ENCODE results near the gene LETM1.
"Not testable (repeated sequence)": the region's sequence is repeated elsewhere in the genome, so short reads cannot be mapped to it uniquely, and the experiment has no call there.

LETM1 gene

GRCh38 chr4:1851575-1852410 is 4.2 kb downstream of the LETM1 start:
- no peak for DNase-seq (ENCODE audit: low read depth in 2 of 2)

- DNase-seq (ENCODE audit: low read depth in 2 of 2): no peak
These were observed 4.8 kb downstream of the LETM1 start for GRCh38 chr4:1851160-1851559.

DNA sequence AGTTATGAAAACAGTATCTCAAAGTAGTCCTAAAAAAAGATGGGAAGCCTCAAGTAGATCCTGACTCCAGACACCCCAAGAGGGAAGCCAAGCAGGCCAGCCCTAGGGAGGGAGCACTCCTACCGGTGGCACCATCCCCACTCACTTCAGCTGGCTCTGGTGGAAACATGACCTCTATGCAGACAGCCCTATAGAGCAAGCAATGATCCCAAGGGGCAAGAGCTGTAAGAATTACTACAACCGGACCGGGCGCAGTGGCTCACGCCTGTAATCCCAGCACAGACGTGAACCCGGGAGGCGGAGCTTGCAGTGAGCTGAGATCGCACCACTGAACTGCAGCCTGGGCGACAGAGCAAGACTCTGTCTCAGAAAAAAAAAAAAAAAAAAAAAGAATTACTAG is 5.7 kb downstream of the LETM1 start:
- no peak for DNase-seq (ENCODE audit: low read depth in 2 of 2)

- DNase-seq (ENCODE audit: low read depth in 2 of 2): no peak
These were observed 9.4 kb downstream of the LETM1 start for GRCh38 chr4:1846580-1846979.

DNA sequence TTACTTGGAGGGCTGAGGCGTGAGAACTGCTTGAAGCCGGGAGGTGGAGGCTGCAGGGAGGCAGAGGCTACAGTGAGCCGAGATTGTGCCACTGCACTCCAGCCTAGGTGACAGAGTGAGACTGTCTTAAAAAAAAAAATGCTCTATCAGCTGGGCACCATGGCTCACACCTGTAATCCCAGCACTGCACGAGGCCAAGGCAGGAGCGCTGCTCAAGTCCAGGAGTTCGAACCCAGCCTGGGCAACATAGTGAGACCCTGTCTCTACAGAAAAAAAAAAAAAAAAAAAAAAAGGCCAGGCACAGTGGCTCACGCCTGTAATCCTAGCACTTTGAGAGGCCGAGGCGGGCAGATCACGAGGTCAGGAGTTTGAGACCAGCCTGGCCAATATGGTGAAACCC is 11.3 kb downstream of the LETM1 start:
- not testable (repeated sequence) for DNase-seq (ENCODE audit: low read depth in 2 of 2)

GRCh38 chr4:1843852-1844251 is 12.1 kb downstream of the LETM1 start:
- no peak for DNase-seq (ENCODE audit: low read depth in 2 of 2)

DNA sequence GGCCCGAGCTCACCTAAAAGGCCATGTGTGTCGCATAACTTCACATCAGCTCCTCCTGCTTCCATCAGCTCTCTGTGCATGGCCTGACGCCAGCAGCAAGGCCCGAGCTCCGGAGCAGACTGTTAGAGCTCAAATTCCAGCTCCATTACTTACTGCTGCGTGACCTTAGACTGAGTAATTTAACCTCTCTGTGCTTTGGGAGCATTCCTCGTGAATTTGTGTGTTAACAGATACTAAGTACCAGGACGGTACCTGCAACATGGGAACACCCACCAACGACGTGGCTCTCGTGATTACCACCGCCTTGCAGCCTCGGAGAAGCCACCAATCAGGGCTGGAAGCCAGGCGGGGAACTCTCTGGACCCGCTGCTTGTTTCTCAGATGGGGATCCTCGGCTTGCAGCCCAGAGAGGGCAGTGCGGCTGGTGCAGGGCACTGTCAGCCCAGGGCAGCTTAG is 12.9 kb downstream of the LETM1 start:
- DNase-seq (ENCODE audit: low read depth in 2 of 2): no peak

GRCh38 chr4:1842339-1842895 is 13.5 kb downstream of the LETM1 start:
- DNase-seq (ENCODE audit: low read depth in 2 of 2): no peak

DNA sequence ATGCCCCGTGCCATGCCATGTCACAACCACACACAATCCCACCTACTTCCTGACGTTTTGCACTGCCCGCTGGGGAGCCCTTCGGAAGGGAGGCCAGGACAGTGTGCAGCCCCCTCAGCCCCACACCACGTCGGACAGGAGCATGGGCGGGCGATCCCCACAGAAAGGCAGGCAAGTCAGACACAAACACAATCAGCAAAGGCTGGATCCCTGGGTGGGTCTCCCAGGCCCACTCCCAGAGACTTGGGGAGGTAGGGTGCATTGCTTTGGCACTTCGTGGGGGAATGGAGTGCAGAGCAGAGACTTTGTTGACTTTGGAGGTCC is 14.1 kb downstream of the LETM1 start:
- no peak for DNase-seq (ENCODE audit: low read depth in 2 of 2)

DNA sequence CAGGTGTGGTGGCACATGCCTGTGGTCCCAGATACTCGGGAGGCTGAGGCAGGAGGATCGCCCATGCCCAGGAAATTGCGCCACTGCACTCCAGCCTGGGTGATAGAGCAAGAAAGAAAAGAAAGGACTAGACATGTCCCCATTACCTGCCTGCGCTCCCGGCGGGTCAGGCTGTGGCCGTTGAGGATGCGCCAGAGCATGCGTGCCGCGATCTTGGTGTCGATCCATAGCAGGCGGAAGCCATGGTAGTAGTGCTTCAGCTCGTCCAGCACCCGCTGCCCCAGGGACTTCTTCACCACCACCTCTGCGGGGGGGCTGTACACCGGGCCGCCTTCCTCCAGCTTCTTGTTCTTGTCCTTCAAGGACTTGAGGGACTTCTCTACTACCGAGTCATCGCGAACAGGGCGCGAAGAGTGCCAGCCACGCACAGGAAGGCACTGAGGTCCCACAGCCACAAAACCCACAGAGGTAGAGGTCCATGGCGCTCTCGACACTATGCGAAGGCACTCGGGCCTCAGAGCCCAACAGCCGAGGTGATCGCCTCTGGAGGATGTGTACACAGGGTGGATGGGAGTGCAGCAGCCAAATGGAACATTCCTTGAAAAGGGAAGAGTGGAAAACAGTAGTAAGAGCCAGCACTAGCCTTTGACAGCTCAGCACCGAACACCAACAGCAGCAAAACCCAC is 14.6 kb downstream of the LETM1 start:
- DNase-seq (ENCODE audit: low read depth in 2 of 2): no peak

DNA sequence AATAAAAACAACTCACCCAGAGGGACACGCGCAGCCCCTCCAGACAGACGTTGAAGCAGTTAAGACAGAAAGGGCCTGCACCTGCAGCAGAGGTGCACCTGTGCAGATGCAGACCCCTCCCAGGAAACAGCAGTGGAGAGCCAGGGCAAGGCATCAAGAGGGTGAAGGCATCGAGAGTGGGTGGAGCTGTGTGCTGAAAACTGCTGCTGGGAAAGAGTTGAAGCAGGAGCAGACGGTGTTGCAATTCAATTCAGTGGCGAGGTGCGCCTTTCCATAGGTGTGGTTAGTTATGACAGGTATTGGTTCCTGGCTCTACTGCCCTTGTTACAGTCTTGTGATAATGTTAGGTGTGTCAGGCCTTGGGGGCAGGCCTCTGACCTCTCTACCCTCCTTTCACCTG is 16.7 kb downstream of the LETM1 start:
- DNase-seq (ENCODE audit: low read depth in 2 of 2): no peak

DNA sequence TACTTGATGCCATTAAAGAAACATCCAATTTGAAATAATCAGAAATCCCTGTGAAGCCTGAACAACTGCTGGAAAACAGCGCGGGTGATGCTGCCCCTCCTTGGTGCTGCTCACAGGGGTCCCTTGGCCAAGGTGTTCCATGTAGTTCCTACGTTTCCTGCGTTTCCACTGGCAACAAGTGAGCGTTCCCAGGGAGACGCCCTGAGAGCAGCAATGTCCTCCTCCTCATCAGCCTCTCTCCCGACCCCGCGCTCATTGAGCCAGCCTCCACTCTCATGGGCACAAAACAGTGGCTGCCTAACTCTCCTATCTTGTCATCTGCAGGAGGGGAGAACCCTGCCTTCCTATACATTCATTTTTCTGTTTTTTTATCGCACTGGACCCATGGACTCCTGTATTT is 18.9 kb downstream of the LETM1 start:
- no peak for DNase-seq (ENCODE audit: low read depth in 2 of 2)

DNA sequence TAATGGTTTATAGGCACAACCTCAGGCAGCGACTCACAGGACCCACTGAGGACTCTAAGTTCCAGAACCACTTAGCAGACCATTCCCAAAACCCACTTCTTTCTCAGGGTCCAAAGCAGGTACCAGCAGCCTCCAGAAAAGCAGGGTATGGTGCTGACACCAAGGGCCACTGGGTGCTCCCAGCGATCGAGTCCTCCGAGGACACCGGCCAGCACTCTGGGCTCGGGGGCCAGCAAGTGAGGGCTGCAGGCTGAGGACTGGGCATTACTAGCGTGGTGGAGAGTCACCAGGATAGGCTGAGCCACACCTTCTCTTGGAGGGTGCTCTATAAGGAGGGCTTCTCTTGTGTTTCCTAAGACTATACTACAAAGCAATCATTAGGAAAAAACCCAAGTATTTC is 19.3 kb downstream of the LETM1 start:
- DNase-seq (ENCODE audit: low read depth in 2 of 2): no peak

GRCh38 chr4:1835836-1836235 is 20.1 kb downstream of the LETM1 start:
- not testable (repeated sequence) for DNase-seq (ENCODE audit: low read depth in 2 of 2)

- DNase-seq (ENCODE audit: low read depth in 2 of 2): no peak
These were observed 21.7 kb downstream of the LETM1 start for GRCh38 chr4:1834047-1834775.

- DNase-seq (ENCODE audit: low read depth in 2 of 2): no peak
These were observed 22.5 kb downstream of the LETM1 start for GRCh38 chr4:1833307-1834046.

DNA sequence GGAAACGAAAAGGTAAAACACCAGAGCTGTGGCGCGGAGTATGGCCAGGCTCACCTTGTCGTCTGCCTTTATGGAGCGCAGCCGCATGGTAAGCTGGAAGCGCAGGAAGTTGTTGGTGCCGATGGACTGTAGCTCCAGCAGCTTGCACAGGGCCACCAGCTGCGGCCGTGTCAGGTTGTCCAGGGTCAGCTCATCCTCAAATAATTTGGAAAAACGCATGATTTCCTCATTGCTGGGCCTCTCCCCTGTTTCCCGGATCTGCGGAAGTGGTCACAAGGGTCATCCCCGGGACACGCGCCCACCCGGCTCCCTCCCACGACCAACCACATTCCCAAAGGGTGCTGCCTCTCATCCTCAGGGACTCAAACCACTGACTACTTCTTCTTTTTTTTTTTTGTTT is 23.3 kb downstream of the LETM1 start:
- DNase-seq (ENCODE audit: low read depth in 2 of 2): no peak

DNA sequence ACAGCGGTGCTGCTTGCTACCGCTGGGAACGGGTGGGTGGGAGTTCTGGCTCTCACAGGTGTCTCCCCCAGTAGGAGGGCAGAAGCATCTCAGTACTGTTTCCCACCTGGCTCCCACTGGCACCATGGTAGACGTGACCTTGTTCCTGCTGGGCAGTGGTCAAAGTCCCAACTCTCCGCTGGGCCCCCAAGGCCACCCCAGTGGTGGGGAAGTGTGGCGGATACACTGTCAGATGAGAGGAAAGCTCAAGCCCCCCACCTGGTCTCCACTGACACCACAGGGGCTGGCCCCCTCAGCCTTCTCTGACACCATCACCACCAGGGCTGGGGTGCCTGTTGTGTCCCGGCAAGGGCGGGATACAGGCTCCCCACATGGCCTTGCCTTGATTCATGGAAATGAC is 24.6 kb downstream of the LETM1 start:
- DNase-seq (ENCODE audit: low read depth in 2 of 2): no peak

DNA sequence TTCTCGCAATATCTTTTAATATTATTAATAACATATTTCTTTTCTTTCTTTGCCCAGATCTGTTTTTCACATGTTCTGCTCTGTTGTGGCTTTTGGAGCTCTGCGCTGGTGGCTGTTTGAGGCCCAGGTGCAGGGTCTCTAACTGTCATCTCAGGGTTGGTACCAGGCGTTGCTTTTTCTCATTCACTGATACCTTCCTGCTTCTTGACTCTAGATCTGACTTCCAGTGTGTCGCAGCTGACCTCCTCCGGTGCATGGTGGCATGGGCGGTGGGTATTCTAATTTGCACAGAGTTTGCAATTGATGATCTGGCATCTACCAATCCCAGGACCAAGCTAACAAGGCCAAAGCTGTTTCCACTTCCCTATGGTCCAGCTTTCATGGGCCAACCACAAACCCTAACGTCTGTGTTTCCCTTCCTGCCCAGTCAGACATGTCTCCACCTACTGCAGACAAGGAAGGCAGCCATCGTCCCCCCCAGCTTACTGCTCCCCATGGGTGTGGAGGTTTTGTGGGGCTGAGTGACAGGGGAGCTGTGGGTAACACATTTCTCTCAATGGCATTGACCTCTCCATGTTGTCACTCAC is 25.2 kb downstream of the LETM1 start:
- DNase-seq (ENCODE audit: low read depth in 2 of 2): no peak

DNA sequence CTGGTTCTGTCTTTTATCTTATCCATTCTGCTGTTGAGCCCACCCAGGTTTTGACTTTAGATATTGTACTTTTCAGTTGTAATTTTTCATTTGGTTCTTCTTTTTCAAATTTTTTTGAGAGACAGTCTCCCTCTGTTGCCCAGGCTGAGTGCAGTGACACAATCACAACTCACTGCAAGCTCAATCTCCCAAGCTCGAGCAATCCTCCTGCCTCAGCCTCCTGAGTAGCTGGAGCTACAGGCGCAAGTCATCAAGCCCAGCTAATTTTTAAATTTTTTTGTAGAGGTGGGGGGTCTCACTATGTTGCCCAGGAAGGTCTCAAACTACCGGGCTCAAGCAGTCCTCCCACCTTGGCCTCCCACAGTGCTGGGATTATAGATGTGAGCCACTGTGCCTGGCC is 25.7 kb downstream of the LETM1 start:
- DNase-seq (ENCODE audit: low read depth in 2 of 2): no peak

Measured in stimulated activated CD4-positive, alpha-beta T cell treated with anti-CD3 and anti-CD28 coated beads, Interleukin-4, amount 100 ng/mL, for 48 hours (primary cell).